Prostate gland (tissue), 2 donors: ENCODE measurements around the gene CCNF.

Source experiments
- POLR2A ChIP-seq: fragments of 450-650 bp; IDR thresholded peaks from one replicate; pipeline ENCODE4 v1.6.1; 2016; ENCODE audit warnings: antibody characterized with exemption, mild to moderate bottlenecking
- POLR2AphosphoS5 ChIP-seq: sonication (generic); formaldehyde crosslinking; IDR thresholded peaks from one replicate; pipeline ENCODE4 v1.6.1; 2017; ENCODE audit warnings: antibody characterized with exemption
- TF ChIP-seq, protein P1 (sequence below), 4 experiments: fragments of 200-600 bp in 2 of 4; fragments of 450-650 bp in 2 of 4; sonication (generic) in 2 of 4; IDR thresholded peaks; 1 replicate in 3 of 4; 2 replicates in 1 of 4; pipeline ENCODE4 v1.5.1; 2016 to 2019; ENCODE audit warnings: antibody characterized with exemption in 4 of 4, mild to moderate bottlenecking in 2 of 4, moderate library complexity in 2 of 4

DNA sequence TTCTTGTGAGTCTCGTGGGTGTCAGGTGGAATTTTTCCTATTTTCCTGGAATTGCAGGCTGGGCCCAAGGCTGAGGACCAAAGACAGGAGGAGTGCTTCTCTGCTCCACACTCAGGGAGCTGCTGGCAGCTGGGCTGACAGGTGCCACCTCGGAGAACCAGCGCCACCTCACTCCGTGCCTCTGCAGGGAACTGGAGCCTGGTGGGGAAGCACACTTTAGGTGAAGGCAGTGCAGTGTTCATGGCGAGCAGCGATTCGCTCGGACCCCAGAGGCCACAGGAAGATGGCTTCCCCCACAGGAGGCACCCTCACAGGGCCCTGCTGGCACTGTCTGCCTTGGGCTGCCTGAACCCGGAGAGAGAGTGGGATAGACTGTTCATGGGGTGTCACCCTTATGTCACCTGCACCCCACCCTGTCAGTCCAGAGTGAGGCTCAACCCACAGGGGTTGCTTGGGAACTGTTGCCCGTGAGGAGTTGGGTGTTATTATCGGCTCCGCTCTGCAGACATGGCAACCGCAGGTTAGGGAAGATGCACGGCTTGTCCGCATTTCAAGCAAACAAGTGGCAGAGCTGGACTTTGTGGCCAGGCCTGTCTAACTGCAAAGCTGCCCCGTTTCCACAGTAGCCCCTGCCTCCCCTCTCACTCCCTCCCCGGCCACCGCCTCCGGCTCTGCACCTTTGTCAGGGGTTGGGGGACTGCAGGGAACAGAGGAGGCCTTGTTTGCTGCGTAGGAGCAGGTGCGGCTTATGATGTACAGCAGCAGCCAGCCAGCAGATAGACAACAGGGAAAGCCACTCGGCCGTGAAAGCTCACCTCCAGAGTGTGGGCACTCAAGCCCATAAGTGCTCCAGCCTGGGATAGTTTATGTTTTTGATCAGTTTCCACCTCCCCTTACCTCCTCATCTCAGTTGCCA lies 61.2 kb downstream of the CCNF start:
- TF ChIP-seq, protein P1, sequence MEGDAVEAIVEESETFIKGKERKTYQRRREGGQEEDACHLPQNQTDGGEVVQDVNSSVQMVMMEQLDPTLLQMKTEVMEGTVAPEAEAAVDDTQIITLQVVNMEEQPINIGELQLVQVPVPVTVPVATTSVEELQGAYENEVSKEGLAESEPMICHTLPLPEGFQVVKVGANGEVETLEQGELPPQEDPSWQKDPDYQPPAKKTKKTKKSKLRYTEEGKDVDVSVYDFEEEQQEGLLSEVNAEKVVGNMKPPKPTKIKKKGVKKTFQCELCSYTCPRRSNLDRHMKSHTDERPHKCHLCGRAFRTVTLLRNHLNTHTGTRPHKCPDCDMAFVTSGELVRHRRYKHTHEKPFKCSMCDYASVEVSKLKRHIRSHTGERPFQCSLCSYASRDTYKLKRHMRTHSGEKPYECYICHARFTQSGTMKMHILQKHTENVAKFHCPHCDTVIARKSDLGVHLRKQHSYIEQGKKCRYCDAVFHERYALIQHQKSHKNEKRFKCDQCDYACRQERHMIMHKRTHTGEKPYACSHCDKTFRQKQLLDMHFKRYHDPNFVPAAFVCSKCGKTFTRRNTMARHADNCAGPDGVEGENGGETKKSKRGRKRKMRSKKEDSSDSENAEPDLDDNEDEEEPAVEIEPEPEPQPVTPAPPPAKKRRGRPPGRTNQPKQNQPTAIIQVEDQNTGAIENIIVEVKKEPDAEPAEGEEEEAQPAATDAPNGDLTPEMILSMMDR (IDR thresholded peaks at IDR 0.05): no peak
- TF ChIP-seq POLR2A (no peak), POLR2AphosphoS5 (no peak)
